GOT3 (cell line): ENCODE data around the gene IL1A.
A peak's percentile ranks its signal among the peaks of the same experiment; 100 is the strongest.

Experiments
- DNase-seq: peaks from one replicate; lab custom pipeline; 2025; ENCODE audit warnings: mixed read lengths; lab: John Stamatoyannopoulos, UW

The IL1A gene

DNA sequence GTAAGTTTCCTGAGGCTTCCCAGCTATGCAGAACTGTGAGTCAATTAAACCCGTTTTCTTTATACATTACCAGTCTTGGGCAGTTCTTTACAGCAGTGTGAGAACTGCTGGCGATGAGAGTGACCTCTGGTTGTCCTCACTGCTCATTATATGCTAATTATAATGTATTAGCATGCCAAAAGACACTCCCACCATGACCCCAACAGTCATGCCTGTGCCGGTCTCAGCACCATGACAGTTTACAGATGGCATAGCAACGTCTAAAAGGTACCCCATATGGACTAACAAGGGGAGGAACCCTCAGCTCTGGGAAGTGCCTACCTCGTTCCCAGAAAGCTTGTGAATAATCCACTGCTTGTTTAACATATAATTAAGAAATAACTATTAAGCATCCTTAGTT lies 8.1 kb upstream of the IL1A start:
- no peak for DNase-seq

DNA sequence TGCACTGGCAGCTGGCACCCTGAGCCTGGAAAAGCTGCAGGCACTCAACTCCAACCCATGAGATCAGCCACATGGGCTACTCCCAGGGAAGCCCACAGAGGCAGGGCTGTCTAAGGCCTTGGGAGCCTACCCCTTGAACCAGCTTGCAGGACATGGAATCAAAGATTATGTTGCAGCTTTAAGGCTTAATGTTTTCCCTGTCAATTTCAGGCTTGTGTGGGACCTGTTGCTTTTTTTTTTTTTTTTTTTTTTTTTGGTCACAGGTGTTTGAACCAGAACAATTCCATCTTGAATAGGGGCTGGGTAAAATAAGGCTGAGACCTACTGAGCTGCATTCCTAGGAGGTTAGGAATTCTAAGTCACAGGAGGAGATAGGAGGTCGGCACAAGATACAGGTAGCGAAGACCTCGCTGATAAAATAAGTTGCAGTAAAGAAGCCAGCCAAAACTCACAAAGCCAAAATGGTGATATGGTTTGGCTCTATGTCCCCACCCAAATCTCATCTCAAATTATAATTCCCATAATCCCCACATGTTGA lies 7.5 kb upstream of the IL1A start:
- no peak for DNase-seq

DNA sequence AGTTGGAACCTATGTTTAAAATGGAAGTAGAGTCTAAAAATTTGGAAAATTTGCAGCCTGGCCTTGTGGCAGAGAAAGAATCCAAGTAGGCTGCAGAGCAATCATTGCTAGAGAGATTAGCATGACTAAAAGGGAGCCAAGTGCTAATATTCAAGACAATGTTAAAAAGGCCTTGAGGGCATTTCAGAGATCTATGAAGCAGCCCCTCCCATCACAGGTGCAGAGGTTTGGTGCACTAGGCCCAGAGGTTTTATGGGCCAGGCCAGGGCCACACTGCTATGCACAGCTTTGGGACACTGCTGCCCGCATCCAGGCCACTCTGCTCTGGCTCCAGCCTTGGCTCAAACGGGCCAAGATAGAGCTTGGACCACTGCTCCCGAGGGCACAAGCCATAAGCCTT lies 6.7 kb upstream of the IL1A start:
- DNase-seq, result no peak

DNA sequence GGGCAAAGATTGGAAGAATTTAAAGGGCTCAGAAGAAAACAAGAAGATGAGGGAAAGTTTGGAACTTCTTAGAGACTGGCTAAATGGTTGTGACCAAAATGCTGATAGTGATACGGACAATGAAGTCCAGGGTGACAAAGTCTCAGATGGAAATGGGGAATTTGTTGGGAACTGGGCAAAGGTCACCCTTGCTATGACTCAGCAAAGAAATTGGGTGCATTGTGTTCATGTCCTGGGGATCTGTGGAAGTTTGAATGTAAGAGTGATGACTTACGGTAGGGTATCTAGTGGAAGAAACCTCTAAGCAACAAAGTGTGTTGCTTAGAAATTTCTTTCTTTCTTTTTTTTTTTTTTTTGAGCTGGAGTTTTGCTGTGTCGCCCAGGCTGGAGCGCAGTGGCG lies 6.0 kb upstream of the IL1A start:
- no peak for DNase-seq

DNA sequence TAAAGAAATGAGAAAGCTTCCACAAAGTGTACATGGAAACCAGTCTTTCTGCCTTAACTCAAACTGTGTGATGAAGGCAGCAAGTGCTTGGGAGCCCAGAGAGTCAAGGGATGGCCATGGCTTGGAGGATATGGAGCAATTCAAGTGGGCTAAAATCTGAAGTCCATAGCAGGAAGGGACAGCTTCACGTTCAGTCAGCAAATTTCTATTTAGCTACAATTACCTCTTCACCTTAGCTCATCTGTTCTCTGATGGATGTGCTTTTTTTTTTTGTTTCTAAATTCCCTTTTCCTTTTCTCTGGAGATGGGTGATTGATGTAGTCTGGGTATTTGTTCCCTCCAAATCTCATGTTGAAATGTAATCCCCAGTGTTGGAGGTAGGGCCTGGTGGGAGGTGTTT lies 4.9 kb upstream of the IL1A start:
- no peak for DNase-seq

DNA sequence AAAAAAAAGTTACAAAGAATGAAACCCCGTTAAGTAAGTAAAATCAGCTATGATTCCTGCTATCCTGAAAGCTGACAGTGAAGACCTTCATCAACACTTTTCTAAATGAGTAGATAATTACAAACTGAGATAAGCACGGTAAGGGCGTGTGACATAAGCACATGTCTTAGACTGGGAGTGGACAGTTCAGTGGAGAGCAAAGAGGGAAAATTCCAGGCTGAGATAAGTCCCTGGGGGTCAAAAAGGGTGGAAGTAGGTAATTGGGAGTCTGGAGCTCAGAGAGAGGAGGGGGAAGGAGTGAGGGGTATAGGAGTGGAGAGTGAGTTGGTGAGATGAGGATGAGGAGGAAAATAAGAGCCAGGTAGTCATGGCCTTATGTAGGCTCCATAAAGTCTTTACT lies 4.4 kb upstream of the IL1A start:
- DNase-seq, result no peak

DNA sequence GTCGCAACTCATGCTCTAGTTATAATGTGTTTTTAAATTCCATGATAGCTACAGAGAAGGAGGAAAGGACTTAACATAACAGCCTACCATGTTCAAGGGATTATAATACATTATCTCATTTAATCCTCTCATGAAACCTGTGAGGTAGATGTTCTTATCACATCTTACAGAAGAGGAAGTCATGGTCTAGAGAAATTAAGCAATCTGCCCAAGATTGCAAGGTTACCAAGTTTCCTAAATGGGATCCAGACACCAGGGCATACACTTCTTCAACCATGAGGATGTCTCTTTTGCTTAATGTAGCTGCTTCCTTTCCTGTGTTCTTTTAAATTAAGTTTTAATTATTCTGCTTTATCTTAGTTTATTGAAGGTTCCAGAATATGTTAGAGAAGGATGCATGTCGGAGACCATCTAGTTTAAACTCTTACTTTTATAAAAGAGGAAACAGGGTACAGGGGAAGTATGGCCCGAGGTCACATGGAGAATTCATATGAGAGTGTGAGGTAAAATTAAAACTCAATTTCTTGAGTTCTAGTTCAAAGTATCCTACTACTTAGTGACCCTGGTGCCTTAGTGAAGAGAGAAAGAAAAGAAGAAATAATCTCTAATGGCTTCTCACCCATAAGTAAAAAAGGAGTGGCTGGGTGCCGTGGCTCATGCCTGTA lies 3.6 kb upstream of the IL1A start:
- DNase-seq, result no peak

DNA sequence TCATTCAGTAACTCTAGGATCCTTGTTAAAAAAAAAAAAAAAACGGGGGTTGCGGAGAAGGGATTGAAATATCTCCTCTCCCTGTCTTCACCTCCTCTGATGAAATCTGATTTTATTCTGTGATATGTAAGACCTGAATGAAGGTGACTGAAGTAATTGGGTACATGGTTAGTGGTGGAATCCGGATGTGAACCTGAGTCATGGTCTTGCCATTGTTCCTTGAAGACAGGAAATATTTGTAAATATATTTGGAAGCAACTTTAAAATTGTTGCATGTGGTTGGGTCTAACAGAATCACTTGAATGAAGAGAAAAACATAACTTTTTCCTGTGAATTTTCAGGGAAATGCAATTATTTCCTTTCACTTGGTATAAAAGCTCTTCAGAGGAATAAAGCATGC lies 3.0 kb upstream of the IL1A start:
- no peak for DNase-seq

DNA sequence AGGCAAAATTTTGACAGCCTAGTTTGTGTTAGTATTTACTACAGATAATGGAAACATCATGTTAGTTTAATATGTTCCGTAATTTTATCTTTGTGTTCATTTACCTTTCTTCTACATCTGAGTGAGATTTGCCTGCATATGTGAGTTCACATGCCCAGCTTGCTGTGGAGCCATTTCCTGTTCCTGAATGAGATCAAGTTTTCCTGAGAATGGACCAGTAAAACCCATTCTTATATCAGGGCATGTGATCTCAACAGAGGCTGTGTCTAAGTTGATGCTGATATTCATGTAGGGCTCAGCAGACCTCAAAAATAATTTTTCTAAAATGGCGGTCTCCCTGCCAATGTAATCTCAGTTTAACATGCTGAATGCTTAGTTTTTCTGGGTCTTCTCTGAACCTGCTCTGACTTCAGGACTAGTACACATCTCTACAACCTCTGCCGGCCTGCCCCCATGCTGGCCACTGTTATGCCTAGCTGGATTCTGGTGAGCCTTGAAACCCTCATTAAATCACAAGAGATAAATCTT lies 1.0 kb downstream of the IL1A start:
- no peak for DNase-seq

DNA sequence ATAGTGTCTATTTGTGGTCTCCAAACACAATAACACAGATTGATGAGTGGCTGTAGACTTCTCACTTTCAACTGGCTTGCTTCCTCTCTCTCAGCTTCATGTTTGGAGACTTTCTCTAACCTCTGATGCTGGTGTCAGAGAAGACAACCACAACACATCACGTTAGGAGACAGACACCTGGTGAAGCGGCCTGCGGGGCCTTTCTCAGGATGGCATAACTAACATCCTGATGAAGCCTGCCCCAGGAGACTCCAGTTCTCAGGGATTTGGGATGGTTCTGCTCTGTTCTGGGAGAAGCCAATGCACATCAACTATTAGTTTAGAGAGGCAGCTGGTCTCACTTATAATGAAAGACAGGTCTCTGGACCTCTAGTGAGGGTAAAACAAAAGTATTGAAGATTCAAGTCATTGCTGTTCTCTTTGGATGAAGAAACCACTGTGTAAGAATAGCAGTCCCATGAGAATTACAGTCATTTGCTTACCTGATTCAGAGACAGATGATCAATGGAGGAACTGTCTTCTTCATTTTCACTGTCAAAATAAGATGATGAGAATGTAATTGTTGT lies 2.0 kb downstream of the IL1A start:
- no peak for DNase-seq

DNA sequence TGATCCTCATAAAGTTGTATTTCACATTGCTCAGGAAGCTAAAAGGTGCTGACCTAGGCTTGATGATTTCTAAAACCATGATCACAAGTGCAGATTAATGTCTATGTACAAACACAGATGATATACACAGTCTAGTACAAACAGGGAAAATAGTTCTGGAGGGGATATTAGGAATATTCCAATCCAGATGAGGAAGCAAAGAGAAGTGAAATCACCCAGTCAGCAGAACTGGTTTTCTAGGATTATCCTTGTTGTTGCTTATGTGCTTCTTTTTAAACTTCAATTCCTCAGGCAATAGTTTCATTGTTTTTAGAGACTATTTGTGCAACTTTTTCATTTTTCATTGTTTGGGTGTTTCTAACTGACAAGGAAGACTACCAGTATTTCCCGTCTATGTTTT lies 4.7 kb downstream of the IL1A start:
- DNase-seq, result no peak

DNA sequence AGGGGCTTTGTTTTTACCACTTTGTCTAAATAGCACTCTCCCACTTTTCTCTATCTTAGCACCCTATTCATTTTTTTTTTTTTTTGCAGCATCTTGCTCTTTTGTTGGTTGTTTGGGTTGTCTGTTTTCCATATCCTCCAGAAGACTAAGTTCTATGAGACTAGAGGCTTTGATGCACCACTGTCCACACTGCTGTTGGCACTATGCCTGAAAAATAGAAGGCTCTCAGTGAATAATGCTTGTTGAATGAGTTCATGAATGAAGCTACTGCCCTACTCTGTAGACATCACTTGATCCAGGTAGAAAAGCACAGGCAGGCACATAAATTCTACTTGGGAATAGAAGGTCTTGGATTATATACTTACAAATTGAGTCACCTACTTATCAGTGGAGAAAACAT lies 7.3 kb downstream of the IL1A start:
- no peak for DNase-seq

DNA sequence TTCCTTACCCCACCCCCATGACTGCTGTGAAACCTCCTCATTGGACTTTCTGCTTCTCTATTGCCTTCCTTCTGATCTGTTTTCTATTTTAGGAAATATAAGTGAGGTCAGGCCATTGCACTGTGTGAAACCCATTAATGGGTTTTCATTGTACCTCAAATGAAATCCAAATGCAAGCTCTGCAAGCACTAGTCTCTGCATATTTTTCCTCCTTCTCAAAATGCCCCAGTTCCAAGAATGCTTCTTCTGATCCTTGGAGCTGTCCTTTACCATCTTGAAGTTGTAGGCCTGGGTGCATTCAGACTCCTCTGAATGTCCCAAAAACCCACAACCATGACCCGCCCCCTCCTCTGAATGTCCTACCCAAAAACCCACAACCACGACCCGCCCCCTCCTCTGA lies 8.2 kb downstream of the IL1A start:
- DNase-seq, result no peak

DNA sequence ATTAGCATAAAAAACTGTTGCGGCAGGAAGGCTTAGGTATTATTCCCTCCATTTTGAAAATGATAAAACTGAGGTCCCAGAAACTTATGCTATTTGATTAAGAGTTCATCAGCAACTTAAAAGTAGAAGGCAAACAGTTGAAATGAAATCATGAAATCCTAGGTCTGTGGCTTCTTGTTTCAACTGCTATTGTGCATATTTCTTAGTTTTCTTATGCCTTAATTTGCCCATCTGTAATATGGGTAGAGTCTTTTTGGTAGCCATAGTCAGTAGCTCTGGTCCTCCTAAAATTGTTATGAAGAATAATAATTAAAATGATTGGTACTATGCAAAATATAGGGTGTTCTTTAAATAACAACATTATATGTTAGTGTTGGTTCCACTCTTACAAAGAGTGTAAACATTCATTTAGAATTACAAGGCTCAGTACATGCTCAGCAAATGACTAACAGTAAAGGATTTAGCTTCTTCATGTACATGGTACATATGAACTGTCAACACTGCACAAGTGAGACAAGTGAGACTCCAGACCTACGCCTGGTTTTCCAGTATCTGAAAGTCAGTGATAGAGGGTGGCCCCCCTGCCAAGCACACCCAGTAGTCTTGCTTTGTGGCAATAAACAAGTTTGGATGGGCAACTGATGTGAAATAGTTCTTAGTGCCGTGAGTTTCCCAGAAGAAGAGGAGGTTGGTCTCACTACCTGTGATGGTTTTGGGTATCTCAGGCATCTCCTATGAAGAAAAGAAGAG lies 9.6 kb downstream of the IL1A start:
- no peak for DNase-seq

DNA sequence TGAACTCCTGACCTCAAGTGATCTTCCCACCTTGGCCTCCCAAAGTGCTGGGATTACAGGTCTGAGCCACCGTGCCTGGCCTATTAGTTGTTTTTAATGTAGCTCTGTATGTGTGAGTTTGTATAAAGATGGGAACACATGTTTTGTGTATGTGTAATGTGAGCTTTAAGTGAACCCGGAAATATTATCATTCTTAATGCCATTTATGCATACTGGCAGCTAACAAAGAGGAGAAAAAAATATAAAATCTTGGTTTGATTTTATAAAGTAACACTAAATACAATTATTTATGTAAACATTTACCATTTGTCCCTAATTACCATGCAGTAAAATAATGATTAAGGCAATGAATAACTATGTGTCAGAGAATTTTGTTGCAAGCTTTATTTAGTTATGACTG lies 10.7 kb downstream of the IL1A start:
- no peak for DNase-seq

DNA sequence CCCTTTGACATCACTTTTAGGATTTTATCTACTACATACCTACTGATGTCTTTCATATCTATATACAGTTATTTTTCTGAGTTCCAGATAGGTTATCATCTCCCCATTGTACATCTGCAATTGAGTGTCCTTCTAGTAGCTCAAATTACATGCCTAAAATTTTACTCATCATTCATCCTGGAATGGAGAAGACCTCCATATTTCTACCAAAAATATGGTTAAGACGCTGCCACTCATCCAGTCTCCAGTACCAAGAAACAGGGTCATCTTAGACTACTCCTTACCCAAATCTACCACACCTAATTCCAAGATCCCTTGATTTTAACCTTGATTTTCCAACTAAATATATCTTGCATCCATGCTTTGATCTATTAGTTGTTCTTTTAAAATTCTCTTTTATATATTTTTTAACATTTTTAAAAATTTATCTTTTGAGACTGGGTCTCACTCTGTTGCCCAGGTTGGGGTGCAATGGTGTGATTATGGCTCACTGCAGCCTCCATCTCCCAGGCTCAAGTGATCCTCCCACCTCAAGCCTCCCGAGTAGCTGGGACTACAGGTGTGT lies 11.3 kb downstream of the IL1A start:
- no peak for DNase-seq

DNA sequence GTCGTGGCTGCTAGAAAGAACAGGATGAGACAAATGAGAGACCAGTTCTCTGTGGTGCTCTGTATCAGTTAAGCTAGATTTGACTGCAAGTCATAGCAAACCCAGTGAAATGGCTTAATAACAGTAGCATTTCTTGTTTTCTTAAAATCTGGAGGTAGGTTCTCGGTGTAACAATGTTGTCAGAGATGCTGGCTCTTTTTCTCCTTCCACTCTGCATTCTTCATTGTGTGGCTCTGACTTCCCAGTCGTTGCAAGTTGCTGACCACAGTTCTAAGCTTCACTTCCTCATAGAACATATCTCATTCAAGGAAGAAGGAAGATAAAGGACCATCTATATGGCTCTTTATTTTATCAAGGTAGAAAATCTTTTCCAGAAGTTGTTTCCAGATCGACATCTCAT lies 12.0 kb downstream of the IL1A start:
- no peak for DNase-seq

DNA sequence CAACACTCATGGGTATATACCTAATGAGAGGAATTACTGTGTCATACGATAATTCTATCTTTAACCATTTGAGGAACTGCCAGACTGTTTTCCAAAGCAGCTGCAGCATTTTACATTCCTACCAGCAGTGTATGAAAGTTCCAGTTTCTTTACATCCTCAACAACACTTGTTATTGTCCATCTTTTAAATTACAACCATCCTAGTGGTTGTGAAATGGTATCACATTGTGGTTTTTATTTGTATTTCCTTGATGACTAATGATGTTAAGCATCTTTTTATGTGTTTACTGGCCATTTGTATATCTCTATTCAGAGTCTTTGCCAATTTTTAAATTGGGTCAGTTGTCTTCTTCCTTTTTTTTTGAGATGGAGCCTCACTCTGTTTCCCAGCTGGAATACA lies 15.9 kb downstream of the IL1A start:
- no peak for DNase-seq

DNA sequence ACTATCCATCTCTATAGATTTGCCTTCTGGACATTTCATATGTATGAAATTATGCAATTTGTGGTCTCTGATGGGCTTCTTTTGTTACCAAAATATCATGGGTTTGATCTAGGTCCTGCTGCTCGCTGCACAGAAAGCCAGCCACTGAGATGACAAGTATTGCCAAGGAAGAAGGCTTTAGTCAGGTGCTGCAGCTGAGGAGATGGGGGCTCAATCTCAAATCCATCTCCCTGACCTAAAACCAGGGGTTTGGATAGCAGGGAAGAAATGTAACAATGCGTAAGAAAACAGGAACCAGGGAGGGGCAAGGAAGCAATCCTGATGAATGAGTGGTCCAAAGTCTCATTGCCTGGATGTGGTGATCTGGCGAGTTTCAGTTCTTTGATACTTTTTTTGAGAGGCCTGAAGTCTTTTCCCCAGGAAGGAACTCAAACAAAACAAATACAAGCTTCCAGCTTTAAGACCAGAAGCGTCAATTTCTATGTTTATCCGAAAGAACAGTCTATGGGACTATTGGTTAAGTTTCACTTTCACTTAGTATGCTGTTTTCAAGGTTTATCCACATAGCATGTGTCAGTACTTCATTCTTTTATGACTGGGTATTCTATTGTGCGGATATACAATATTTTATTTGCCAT lies 16.5 kb downstream of the IL1A start:
- no peak for DNase-seq

DNA sequence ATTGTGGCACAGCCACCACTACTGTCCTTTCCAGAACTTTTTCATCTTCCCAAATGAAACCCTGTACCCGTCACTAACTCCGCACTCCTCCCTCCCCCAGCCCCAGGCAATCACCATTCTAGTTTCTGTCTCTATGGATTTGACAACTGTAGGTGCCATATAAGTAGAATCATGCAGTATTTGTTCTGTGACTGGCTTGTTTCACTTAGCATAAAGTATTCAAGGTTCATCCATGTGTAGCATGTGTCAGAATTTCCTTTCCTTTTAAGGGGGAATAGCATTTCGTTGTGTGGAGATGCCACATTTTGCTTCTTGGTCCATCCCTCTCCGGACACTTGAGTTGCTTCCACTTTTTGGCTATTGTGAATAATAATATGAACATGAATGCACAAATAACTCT lies 19.0 kb downstream of the IL1A start:
- DNase-seq, result no peak

DNA sequence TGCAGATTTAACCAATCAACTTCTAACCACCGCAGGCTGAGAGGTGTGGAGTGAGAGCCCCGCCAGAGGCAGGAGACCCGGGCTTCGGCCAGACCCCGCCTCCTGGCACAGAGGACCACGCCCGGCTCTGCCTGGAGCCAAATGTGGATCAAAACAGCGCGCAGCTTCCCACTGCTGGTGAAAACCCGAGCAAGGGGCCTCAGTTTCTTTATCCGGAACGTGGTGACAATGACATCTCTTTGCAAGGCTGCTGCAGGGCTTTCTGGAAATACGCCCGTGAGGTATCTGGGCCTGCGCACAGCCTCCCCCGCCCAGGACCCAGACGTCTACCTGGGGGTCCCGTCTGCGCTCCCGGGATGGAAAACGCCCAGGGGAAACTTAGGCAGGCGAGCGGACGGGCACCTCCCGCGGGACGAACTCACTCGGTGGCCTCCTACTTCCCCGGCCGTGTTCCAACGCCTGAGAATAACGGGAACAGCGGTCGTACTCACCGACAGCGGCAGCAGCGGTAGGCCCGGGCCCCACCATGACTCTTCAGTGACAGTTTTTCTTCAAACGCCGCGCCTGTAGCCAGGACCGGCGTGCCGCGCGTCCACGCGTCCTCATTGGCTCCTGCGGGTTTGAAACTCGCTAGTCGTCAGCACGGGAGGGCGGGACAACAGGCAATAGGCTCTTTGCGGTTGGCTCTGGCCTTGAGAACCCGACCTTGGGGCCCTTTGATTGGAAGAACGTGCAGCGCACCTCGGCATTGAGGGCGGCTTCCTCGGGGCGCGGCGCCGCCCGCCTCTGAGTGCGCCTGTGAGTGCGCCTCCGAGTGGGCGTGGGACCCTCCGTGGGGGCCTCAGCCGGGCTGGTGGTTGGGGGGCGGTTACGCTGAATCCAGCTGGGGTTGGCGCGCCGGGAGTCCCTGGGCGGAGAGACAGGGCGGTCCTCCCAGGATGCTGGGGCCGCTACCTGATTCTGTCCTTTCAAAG lies 19.9 kb downstream of the IL1A start, which contains the start of gene CKAP2L:
Gene CKAP2L, minus strand, starts transcription at position 539 of the 974 bp plus-strand sequence. Its CDS starts 11 bp downstream, at position 528.
- DNase-seq, result peak; percentile 82
